GM18526 (cell line): ENCODE data around the gene MAGEA8.

Experiments used
- POLR2A ChIP-seq: IDR thresholded peaks from 3 replicates; pipeline ENCODE4 v1.6.1; 2011; ENCODE audit not compliant: insufficient read length; ENCODE audit errors: extremely low read depth

Gene MAGEA8

DNA sequence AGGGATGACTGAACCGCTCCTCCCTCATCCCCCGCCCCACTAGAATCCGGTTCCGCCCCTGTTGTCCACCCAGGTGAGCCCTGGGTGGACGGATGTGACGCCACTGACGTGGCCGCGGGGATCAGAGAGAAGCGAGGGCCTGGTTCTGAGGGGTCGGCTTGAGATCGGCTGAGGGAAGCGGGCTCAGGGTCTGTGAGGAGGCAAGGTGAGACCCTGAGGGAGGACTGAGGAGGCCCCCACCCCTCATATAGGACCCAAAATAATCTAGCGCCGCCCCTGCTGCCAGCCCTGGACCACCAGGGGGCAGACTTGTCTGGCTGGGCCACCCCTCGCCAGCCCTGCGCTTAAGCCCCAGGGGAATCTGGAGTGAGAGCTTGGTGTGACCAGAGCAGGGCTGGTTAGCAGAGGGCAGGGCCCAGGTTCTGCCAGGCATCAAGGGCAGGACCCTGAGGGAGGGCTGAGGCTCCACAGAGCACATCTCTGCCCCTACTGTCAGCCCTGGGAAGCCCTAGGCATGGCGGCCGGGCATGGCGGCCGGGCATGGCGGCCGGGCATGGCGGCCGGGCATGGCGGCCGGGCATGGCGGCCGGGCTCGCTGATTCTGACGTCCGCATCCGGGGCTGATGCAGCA, at the start of gene MAGEA8:
Gene MAGEA8 (plus strand): TSS at position 103 of the 631 bp plus-strand sequence. CDS start 3,090 bp downstream, outside the sequence.
- TF ChIP-seq POLR2A, result no peak

- no peak for TF ChIP-seq POLR2A
Measured at GRCh38 chrX:149831473-149831872, 49.5 kb upstream of the MAGEA8 start.

DNA sequence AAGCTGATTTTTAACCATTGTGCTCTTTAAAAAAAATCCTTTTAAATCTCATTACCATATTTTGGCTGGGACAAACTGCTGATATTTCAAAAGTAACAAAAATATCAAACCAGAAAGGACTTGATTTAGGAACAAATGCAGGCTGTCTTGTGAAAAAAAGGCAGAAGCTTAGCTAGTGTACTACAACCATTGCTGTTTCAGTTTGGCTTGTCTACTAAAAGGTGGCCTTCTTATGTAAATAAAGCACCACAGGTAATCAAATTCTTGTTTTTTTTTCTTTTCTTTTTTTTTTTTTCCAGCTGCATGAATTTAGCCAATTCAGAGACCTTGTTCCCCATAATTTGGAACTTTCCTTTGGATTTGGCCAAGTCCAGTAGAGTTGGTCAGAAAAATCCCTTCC, 43.8 kb upstream of the MAGEA8 start:
- no peak for TF ChIP-seq POLR2A

- TF ChIP-seq POLR2A, result no peak
Measured at GRCh38 chrX:149837639-149838038, 43.3 kb upstream of the MAGEA8 start.

GRCh38 chrX:149841929-149842328, 39.1 kb upstream of the MAGEA8 start:
- no peak for TF ChIP-seq POLR2A

- TF ChIP-seq POLR2A, result no peak
Measured at GRCh38 chrX:149845385-149845784, 35.6 kb upstream of the MAGEA8 start.

DNA sequence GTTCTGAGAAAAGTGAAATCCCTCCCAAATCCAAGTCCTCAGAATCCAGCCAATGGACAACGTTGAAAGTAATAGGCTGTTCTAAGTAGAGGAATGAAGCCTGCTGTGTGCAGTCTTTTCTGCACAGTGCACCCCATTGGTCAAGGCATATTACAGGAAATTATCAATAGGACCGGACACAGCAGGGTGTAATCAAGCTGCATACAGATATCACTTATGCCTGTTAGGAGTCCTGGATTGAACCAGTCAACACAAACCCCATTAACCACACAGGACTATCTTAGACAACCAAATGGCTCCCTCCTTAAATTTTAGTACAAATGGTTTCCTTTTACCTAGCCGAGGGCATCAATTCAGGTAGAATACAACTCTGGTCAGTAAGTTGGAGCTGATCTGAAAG, 34.2 kb upstream of the MAGEA8 start:
- no peak for TF ChIP-seq POLR2A

DNA sequence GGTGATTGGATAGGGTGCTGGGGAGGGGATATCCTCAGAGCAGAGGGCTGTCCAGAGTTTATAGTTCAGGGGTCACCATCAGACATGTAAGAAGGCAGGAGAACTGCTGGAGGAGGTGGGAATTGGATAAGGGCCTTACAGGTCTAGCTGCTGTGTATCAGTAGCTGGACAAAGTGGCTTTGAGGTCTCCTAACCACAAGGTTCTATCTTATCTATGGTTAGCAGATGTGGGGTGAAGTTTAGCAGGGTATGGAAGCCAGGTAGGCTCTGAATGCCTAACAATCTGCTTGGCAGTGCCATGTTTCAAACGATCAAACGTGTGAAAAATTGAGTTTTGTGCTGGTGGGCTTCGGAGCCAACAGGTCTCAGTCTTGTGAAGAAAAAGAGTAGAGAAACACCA, 32.1 kb upstream of the MAGEA8 start:
- TF ChIP-seq POLR2A, result no peak

- no peak for TF ChIP-seq POLR2A
Measured at GRCh38 chrX:149849787-149850186, 31.2 kb upstream of the MAGEA8 start.

DNA sequence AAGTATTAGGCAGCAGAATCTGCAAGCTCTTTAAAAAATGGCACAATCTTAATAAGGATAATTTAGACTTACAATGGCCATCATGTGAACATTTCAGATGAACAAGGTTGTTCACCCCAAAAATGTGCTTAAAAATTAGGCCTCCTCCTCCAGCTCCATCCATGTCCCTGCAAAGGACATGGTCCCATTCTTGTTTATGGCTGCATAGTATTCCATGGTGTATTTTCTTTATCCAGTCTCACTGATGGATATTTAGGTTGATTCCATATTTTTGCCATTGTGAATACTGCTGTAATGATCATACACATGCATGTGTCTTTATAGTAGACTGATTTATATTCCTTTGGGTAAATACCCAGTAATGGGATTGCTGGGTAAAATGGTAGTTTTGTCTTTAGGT, 29.1 kb upstream of the MAGEA8 start:
- no peak for TF ChIP-seq POLR2A

DNA sequence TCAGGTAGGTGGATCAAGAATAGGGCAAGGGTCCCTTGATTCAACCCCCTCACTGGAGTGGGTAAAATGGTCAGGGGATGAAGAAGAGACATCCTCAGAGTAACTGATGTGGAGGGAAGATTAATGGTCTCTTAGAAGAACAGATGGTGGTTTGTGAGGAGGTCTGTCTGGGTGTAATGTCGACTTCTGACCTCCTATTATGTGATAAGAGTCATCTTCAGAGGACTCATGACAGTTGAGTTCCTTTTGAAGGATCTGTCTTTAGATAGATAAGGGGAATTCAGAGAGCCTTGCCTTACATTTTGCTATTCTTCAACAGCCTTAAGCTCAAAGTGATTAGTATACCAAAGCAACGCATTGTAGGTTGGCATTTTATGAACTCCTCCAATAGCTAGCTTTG, 27.1 kb upstream of the MAGEA8 start:
- TF ChIP-seq POLR2A, result no peak

- TF ChIP-seq POLR2A, result no peak
Measured at GRCh38 chrX:149858592-149858991, 22.4 kb upstream of the MAGEA8 start.

GRCh38 chrX:149860445-149860844, 20.5 kb upstream of the MAGEA8 start:
- TF ChIP-seq POLR2A, result no peak

GRCh38 chrX:149865390-149865789, 15.6 kb upstream of the MAGEA8 start:
- no peak for TF ChIP-seq POLR2A

DNA sequence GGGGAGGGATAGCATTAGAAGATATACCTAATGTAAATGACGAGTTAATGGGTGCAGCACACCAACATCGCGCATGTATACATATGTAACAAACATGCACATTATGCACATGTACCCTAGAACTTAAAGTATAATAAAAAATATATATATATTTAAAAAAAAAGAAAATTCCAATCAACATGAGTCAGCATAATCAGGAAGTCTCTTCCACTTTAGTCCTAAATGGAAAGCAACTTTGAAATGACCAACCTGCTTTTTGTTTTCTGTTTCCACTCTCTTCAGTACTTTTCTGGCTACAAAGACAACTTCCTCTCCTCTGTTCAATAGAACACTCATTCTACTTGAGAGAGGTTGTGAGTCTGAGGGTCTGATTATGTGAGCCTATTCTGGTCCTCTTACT, 13.5 kb upstream of the MAGEA8 start:
- TF ChIP-seq POLR2A, result no peak

GRCh38 chrX:149870840-149871239, 10.1 kb upstream of the MAGEA8 start:
- no peak for TF ChIP-seq POLR2A

DNA sequence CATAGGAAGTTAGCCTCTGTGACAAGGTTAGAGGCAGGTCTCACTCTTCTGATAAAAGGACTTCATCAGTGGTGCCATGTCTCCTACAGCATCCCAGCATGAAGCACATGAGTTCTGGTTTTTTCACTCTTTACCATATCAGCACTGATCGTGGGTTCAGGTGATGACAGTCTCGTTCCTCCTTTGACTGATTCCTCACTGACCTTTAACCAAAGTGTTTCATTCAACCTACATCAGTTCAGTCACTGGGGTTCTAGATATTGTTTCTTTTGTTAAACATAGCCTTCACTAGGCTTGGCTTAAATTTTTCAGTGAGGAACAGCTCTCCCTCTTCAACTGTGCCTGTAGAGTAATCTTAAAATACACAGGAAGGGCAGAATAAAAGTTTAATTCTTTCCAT, 9.6 kb upstream of the MAGEA8 start:
- TF ChIP-seq POLR2A, result no peak
